HPDE6-E6E7 (cell line): ENCODE data around the gene PAFAH2.

Source experiments
- DNase-seq: peaks from one replicate; pipeline ENCODE4 v3.0.0; 2011; ENCODE audit warnings: missing footprints; ENCODE audit errors: extremely low spot score

The PAFAH2 gene

DNA sequence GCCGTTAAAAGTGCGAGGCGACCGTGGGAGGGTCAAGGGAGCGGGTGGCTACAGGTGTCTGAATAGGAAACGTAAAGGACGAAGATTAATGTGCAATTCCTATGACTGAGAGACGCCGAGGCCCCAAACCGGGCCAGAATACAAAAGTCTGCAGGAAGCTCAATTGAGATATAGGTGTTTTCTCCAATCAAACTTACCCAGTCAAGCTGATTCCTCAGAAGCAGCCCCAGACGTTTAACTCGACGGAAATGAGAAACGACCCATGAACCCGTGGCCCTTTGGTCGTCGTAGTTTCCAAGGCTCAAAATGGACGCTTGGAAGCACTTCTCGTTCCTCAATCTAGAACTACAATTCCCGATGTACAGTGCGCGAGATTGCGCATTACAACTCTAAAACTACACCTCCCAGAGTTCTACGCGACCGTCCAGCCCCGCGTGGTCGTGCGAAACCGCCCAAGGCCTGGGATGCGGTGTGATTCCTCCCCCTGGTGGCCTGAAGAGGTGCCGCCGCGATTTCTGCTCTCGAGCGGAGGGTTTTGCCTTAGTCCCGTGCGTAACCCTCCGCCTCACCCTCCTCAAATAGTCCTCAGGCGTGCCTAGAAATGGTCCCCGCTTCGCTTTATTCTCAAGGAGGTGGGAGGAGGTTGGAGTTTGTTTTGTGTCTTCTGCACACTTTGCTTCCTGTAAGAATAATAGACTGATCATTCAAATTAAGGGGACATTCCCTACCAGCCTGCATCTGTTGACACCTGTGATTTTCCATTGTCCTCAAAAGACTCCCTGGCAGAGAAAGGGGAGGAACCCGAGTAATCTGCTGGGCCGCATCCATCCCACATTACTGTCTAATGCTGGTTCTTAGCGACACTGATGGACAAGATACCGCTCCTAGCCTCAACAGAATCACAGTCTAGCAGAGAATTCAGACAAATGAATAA is at the start of gene PAFAH2:
PAFAH2 (minus strand) TSS at position 236 of the 934 bp plus-strand sequence. CDS start 7,247 bp downstream, outside the sequence.
- DNase-seq, result peak; percentile 93

- DNase-seq, result no peak
Observed at GRCh38 chr1:26047278-26047874, 49.5 kb upstream of the PAFAH2 start.

- no peak for DNase-seq
Observed at GRCh38 chr1:26046246-26047095, 48.6 kb upstream of the PAFAH2 start.

GRCh38 chr1:26045722-26046245 is 47.9 kb upstream of the PAFAH2 start, which contains the start of gene SLC30A2:
Gene SLC30A2 (minus strand): TSS chr1:26046118. CDS start chr1:26045896, 222 bp downstream.
- DNase-seq, result no peak

GRCh38 chr1:26044971-26045721 is 47.3 kb upstream of the PAFAH2 start:
- DNase-seq, result no peak

DNA sequence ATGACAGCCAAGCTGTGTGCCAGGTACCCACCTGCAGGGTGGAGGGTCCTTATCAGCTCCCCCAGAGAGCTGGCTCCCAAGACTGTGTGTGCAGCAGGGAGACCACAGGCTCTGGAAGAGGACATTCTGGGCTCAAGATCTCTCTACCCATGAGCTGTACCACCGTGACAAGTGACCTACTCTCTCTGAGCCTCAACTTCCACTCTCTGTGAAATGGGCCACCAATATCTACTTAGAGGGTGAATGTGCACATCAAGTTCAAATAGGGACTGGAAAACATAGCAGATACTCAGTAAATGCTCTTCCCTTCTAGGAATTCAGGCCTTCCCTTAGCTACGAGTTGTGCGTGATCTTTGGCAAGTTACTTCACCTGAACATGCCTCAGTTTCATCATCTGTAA is 46.6 kb upstream of the PAFAH2 start:
- no peak for DNase-seq

DNA sequence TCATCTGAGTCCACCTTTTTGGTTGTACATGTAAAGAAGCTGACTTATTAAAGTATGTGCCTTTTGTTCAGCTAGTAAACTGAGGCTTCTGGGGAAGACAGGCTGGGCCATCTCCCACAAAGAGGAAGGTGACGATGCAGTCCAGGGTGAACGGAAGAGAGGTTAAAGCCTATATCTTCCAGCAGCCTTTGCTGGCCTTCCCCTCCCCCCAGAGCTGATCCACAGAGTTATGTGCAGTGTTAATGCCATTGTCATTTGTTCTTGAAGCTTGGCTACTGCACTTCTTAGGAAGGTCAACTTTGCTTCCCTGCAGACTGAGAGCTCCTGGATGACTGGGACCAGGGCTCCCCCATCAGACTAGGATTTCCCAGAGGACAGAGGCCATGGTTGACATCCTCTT is 45.9 kb upstream of the PAFAH2 start:
- DNase-seq, result no peak

DNA sequence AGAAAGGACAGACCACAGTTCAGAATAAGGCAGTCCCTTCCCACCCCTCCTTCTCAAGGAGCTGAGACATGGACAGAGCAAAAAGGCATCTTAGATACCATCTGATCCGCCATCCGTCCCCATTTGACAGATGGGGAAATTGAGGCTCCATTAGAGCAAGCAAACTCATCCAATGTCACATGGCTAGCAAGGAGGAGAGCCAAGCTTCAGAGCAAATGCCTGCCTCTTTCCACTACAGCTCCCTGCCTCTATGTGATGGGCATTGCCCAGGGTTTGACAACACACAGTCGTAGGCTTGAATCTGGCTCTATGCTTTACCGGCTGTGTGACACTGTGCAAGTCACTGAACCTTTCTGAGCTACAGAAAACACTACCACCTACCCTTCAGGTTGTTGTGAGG is 44.1 kb upstream of the PAFAH2 start:
- no peak for DNase-seq

- DNase-seq, result no peak
Observed at GRCh38 chr1:26041401-26041800, 43.5 kb upstream of the PAFAH2 start.

DNA sequence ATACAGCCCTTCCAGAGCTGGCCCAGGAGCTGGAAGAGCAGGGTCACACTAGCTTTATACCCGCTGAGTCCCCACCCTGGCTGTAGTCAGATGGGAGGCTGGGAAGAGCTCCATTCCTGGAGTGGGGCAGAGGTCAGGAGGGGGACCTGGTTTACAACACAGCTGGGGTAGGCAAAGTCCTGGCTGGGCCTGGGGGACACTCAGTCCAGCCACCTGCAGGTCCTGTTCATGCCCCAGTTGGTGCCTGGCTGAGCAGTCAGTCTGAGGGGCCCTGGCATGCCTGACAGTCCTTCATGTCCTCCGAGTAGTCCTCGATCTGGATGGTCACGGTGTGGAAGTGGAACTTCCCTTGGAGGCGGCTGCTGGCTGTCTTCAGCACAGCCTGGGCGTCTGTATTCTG is 41.0 kb upstream of the PAFAH2 start:
- DNase-seq, result no peak

DNA sequence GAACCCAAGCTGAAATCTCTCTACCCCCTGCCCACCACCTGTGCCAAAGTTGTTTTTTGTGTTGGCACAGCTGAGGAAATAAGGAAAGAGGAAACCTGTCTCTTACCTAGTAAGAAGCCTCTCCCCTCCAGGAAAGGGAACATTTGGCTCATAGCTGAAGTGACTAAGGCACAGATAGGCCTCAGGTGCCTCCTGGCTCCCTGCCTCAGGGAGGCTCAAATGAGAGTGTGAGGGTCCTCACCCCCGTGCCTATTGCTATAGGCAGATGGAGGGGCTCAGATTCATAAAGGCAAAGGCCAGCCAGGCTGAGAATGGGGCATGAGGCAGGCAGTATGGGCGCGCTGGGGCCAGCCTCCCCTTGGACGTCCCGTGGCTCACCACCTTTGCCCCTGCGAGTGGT is 40.6 kb upstream of the PAFAH2 start:
- no peak for DNase-seq

DNA sequence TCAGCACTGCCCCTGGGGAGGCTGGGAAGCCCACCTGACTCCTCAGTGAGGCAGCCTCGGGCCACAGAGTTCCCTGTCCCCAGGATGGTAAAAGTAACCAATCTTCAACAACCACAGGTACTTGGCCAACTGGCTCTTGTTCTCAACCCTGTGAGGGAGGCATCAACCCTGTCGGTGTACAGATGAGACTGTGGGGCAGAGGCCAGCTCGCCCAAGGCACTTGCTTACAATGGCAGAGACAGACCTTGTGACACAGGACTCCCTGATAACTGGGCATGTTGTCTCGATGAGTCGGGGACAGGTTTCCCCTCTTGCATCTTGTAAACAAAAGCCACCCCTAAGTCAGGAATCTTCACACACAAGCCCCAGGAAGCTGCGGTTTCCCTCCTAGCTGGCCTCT is 40.0 kb upstream of the PAFAH2 start:
- DNase-seq, result no peak

GRCh38 chr1:26036756-26037281 is 39.0 kb upstream of the PAFAH2 start:
- DNase-seq, result no peak

DNA sequence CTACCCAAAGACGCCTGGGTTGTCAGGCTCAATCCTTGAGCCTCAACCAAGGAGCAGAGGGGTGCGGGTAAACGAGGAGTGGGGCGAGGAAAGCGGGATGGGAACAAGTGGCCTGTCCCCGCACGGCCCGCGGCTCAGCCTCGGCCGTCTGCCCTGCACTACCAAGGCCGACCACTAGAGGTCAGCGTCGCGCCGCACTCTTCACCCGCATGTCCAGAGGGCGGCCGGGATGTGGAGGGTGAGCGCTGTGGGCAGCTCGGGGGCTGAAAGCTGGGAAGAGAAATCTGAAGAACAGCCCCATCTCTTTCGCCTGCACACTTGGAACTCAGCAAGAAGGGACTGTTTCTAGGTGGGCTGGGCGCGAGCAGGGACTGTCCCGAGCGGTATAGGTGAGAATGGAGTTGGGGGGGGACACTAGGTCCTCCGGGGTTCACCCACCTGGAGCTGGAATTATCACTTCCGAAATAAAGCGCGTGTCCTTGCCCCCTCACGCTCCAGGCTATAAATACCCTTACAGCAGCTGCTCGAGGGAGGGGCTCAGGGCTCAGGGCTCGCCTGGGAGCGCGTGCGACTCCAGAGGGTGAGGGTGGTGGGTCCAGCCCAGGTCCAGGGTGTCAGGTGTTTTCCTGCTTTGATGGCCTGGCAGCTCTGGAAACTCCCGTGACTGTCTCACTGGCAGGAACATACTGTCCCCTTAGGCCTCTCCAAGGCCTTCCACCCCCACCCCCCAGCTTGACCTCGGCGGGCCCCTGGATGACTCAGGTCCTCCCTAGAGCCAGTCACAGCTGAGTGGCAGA is 38.3 kb upstream of the PAFAH2 start:
- peak; percentile 79 for DNase-seq

GRCh38 chr1:26035203-26035958 is 37.5 kb upstream of the PAFAH2 start:
- peak; percentile 99 for DNase-seq

GRCh38 chr1:26034504-26035202 is 36.8 kb upstream of the PAFAH2 start:
- no peak for DNase-seq

DNA sequence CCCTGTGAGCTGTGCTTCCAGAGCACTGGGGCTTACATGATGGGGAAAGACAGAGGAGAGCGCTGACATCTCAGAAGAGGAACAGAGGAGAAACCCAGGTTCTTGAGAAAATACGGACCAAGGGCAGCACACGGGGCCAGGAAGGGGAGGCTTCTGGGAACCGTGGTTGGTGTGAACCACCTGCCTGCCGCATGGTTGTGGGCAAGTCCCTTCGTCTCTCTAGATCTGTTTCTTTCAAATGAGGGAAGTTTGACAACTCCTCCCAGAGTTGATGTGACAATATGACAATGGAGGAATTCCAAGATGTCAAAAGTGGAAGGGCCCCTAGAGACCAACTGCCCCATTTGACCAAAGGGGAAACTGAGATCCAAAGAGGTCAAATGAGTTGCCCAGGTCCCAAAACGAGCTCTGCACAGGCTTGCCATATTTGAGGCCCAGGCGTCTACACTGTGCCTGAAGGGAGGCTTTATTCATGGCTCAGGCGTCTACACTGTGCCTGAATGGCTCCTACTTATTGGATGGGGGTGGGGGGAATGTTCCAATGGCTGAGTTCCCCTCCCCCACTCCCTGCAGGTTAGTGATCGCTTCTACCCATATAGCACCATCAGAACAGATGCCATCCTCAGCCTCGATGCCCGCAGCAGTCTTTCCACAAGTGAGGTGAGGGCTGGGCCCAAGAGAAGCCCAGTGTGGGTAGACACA is 34.9 kb upstream of the PAFAH2 start:
- DNase-seq, result no peak

GRCh38 chr1:26031611-26032220 is 33.9 kb upstream of the PAFAH2 start:
- no peak for DNase-seq
